LNCaP clone FGC (cell line): ENCODE results near the gene RNU6-9.

Experiments used
- DNase-seq: peaks from one replicate; pipeline ENCODE4 v3.0.0-alpha.2; 2011; ENCODE audit warnings: low read depth
- H3K4me3 ChIP-seq: 2 replicates; pipeline ENCODE4 v1.5.1; 2011; ENCODE audit warnings: mild to moderate bottlenecking, low read depth, low read length, control low read depth
- TF ChIP-seq, protein P1 (sequence below): IDR thresholded peaks from 2 replicates; pipeline ENCODE4 v1.5.1; 2012; ENCODE audit warnings: mild to moderate bottlenecking; ENCODE audit not compliant: control insufficient read depth, insufficient read depth; ENCODE audit errors: extremely low read depth

Gene RNU6-9

DNA sequence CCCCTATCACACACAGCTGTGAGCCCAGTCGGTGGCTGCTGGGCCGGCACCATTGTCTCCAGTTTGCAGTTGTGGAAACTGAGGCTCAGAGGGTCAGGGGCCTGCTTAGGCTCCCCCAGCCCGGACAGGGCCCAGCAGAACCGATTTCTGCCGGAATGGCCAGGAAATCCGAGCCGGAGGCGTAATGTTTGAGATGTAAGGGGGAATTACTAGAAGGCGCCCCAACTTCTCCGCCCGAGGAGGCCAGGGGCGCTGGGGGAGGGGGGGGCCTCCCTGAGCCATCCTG is 24.8 kb downstream of the RNU6-9 start:
- no peak overlapping the region for H3K4me3 ChIP-seq
- no peak for DNase-seq
- TF ChIP-seq, protein P1, sequence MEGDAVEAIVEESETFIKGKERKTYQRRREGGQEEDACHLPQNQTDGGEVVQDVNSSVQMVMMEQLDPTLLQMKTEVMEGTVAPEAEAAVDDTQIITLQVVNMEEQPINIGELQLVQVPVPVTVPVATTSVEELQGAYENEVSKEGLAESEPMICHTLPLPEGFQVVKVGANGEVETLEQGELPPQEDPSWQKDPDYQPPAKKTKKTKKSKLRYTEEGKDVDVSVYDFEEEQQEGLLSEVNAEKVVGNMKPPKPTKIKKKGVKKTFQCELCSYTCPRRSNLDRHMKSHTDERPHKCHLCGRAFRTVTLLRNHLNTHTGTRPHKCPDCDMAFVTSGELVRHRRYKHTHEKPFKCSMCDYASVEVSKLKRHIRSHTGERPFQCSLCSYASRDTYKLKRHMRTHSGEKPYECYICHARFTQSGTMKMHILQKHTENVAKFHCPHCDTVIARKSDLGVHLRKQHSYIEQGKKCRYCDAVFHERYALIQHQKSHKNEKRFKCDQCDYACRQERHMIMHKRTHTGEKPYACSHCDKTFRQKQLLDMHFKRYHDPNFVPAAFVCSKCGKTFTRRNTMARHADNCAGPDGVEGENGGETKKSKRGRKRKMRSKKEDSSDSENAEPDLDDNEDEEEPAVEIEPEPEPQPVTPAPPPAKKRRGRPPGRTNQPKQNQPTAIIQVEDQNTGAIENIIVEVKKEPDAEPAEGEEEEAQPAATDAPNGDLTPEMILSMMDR, result no peak

DNA sequence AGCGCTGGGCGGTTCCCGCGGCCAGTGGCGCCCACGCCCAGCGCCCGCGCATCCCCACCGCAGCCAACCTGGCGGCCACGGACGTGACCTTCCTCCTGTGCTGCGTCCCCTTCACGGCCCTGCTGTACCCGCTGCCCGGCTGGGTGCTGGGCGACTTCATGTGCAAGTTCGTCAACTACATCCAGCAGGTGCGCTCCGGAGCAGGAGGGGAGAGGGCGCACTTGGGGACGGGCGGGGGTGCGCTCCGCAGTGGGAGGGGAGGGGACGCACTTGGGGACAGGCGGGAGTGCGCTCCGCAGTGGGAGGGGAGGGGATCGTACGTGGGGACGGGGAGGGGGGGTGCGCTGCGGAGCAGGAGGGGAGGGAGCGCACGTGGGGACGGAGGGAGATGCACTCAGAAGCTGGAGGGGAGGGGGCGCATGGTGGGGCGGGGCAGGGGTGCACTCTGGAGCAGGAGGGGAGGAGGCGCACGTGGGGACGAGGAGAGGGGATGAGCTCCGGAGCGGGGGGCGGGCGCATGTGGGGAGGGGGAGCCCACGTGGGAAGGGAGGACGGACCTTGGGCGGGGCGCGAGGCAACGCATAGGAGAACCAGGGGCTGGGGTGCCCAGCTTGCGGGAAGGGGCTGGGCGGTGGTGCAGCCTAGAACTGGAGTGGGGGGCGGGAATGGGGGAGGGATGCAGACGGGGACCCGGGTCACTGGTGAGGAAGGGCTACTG is 25.4 kb downstream of the RNU6-9 start:
- TF ChIP-seq, protein P1, result no peak
- DNase-seq, result no peak
- 0 out of 2 replicates have a peak overlapping the region, but pooled peaks have one; percentile 7 for H3K4me3 ChIP-seq

DNA sequence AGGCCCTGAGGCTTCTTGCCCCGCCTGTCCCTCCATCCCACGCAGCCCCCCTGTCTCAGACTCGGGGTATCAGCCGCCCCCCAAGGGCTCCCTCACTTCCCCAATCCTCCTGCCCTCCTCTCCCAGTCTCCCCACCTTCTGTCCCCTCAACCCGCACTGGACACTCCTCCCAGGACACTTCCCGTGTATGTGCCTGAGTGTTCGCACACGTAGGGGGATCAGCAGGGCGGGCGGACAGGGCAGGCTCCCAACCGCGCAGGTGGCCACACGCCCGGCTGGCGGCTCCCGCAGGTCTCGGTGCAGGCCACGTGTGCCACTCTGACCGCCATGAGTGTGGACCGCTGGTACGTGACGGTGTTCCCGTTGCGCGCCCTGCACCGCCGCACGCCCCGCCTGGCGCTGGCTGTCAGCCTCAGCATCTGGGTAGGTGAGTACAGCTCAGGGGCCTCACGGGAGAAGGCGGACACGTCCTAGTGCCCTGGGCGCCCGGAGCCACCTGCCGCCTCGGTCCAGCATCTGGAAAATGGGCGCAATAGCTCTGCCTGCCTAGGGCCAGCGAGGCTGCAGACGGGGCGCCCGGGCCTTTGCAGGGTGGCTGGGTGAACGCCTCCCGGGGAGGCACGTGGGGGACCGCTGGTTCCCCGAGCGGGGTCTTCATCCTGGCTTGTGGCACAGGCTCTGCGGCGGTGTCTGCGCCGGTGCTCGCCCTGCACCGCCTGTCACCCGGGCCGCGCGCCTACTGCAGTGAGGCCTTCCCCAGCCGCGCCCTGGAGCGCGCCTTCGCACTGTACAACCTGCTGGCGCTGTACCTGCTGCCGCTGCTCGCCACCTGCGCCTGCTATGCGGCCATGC is 26.1 kb downstream of the RNU6-9 start:
- TF ChIP-seq, protein P1, result no peak
- peak overlapping the region; percentile 21; the same call in 1 of the 2 replicates for H3K4me3 ChIP-seq
- DNase-seq, result no peak

DNA sequence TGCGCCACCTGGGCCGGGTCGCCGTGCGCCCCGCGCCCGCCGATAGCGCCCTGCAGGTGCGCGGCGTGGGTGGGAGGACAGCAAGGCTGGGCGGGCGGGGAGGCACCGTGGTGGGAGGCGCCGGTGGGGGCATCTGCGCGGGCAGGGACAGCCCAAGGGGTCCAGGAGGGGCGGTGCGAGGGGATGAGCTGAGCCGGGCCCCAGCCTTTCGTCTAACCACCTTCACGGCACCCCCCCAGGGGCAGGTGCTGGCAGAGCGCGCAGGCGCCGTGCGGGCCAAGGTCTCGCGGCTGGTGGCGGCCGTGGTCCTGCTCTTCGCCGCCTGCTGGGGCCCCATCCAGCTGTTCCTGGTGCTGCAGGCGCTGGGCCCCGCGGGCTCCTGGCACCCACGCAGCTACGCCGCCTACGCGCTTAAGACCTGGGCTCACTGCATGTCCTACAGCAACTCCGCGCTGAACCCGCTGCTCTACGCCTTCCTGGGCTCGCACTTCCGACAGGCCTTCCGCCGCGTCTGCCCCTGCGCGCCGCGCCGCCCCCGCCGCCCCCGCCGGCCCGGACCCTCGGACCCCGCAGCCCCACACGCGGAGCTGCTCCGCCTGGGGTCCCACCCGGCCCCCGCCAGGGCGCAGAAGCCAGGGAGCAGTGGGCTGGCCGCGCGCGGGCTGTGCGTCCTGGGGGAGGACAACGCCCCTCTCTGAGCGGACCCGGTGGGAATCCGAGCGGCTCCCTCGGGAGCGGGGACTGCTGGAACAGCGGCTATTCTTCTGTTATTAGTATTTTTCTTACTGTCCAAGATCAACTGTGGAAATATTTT is 27.0 kb downstream of the RNU6-9 start:
- no peak for DNase-seq
- H3K4me3 ChIP-seq, result peak overlapping the region; percentile 21; the same call in 1 of the 2 replicates
- TF ChIP-seq, protein P1, result no peak

DNA sequence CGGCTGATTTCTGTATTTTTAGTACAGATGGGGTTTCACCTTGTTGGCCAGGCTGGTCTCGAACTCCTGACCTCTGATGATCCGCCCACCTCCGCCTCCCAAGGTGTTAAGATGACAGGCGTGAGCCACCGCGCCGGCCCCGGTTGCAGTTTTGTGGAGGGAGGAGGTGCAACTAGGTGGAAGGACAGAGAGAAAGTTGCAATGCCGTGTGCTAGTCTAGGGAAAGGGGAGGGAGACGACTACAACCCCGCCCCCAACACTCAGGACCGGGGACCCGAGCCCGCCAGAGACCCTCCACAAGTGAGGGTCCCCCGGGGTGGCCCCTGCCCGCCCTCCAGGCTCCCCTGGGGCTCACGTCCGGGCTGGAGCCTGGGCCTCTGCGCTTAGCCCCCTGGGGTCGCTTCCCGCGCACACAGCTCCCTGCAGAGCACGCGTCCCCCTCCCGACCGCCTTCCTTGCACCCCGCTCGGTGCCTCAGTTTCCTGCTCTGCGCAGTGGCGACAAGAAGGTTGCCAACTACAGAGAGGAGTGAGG is 31.3 kb downstream of the RNU6-9 start:
- H3K4me3 ChIP-seq, result peak overlapping the region; percentile 92
- no peak for DNase-seq
- TF ChIP-seq, protein P1, result no peak

DNA sequence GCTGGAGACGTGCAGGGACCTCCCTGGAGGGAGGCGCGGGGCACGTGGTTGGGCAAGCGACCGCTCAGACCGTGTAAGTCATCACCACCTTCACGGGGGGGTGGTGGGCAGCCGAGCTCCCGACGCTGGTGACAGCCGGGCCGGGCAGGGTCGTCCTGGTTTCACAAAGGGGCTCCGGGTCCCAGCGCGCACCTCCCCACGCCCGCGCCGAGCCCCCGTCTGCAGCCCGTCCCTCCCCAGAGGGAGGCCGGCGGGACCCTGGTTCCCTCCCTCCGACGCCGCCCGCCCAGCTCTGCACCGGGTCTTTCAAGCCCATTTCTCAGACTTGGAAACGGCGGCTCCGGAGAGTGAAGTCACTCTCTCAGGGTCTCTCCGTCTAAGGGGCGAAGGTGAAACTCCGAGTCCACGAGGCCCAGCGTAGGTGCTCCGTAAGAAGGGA is 31.8 kb downstream of the RNU6-9 start:
- H3K4me3 ChIP-seq, result peak overlapping the region; percentile 92
- TF ChIP-seq, protein P1, result no peak
- DNase-seq, result no peak
